Measurements from ENCODE around the gene CACNA2D1.

CACNA2D1 gene

DNA sequence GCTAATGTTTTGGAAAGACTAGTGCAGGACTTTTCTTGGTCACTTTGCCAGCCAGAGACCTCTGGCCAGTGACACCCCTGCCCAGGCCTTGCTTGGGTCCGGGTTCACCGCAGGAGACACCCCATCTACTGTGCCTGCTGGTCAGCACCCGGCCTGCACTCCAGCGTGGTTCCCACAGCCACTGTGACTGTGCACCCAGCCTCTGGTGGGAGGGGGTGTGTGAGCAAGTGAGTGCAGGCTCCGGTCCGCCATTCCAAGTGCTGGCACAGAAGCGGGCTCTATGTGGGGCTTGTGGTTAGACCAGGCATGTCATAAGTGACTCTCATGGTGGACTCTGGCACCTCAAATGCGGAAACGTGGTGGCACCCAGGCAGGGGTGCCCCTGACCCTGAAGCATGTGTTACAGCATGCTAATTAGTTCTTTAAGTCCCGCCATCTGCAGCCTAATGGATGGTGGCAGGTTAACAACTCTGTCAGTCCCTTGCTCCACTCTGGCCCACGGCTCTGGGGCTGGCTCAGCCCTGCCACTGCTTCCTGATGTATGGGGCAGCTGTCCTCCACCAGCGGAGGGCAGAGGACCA, 361.8 kb downstream of the CACNA2D1 start:
- no peak for DNase-seq

DNA sequence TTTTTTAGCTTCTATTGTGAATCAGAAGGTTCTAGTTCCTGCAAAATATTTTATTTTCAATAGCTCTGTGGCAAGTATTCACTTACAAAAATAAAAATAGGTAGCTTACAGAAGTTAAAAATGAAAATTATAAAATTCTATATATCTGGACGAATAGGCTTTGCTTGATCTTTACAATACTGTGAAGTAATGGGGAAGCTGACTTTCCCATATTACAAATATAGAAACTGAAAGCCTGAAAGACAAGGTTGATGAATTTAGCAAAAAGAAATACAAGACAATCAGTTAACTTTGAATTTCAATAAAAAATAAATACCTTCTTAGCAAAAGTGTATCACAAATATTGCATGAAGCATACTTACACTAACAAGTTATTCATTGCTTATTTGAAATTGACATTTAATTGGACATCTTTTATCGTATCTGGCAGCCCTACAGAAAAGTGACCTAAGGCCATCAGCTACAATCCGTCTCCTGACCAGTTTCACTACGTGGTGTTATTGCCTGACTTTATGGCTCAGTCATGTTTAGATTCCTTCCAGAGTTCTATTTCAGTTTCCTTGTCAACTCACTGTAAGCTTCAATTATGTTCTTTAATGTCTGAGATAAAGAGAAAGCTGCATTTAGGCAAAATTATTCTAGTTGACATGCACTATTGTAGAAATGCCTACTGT, 363.2 kb downstream of the CACNA2D1 start:
- DNase-seq = no peak

DNA sequence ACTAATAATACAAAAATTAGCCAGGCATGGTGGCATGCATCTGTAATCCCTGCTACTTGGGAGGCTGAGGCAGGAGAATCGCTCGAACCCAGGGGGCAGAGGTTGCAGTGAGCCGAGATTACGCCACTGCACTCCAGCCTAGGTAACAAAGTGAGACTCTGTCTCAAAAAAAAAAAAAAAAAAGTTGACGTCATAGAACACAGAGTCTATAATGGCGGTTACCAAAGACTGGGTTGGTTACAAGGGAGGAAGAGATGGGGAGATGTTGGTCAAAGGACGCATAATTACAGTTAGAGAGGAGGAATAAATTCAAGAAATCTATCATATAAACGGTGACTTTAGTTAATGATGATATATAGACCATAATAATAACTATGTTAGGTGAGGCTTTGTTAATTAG, 364.1 kb downstream of the CACNA2D1 start:
- DNase-seq = no peak

DNA sequence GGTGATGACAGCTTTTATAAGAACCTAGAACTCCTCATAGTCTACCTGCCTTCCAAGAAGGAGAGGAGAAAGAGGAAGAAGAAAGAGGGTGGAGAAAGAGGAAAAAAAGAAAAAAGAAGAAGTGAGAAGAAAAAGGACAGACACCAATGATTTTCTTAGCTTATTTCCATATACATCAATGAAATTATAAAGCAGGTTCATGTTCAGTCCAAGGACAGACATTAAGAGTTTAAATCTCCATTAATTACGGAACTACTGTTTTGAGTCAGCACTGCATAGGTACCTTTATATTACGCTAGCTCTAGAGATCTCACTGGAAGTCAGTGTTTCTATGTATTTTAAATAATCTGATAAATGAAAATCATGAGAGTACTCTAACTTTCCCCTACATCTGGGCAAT, 364.8 kb downstream of the CACNA2D1 start:
- DNase-seq = no peak

DNA sequence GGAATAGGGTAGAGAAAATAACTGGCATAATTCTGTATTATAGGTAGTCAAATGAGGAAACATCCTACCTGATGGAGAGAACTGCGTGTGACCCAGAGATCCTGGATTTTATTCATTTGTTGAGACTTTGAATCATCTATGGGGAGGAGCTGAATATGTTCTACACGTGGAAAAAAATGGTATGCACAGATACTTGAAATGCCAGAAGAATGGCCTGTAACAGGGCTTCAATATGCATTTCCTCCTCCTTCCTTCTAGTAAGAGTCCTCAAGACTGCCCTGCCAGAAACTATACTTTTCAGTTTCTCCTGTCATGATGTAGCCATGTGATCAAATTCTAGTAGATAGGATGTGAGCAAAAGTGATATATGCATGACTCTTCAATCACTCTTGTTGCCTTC, 372.1 kb downstream of the CACNA2D1 start:
- no peak for DNase-seq

DNA sequence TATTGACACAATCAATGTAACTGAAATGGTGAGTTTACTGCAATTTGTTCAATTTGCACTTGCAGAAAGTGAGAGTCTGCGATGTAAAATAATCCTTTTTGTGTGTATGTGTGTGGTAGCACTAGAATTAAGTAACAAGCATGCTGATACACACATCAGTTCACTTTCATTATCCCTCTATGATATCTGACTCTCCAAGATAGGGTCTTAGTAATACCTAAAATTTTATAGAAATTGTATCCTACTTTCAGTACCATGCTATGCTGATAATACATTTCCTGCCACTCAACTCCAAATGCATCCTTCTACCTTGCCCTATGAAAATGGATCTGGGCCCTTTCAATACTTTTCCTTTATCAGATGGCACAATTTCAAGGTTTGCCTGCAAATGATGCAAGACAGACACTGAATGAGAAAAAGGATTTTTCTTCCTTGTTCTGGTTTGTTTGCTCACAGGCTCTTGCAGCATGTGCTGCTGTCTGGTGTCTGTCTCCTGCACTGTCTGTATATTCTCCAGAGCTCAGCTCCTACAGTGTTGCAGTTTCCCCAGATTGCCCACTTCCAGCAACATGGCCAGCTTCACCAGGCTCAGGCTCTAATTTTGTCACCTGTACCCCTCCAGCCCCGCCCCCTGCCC, 375.8 kb downstream of the CACNA2D1 start:
- DNase-seq = no peak

DNA sequence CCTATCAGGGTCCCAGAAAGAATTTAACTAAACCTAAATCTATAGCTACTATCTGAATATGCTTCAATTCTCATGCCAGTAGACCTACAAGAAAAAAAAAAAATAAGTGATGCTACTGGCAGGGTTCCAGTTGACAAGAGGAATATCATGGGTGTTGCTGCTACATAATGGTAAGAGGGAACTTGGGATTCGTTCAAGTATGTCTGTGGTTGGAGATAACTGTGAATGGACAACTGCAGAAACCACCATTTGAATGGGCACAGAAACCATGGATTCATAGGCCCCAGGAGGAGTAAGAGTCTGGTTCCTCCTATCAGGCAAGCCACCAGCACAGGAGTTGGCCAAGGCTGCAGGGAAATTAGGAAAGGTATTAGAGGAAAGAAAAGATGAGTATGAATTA, 386.1 kb downstream of the CACNA2D1 start:
- no peak for DNase-seq

DNA sequence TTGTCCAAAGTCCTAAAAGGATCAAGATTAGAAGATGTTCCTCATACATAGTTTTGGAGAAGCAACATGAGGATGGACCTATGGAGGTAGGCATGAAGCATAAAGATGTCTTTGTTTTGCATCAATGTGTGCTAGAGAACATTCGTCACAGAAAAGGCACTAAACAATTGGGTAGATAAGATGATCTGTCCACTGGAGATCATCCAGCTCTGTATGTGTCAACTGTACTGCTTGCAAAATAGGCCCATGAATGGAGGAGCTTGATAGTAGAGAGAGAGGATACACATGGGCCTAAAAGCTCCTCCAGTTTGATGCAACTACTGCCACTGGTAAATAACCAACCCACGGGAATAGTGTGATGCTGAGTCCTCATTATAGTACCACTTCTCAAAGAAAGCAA, 387.3 kb downstream of the CACNA2D1 start:
- no peak for DNase-seq

DNA sequence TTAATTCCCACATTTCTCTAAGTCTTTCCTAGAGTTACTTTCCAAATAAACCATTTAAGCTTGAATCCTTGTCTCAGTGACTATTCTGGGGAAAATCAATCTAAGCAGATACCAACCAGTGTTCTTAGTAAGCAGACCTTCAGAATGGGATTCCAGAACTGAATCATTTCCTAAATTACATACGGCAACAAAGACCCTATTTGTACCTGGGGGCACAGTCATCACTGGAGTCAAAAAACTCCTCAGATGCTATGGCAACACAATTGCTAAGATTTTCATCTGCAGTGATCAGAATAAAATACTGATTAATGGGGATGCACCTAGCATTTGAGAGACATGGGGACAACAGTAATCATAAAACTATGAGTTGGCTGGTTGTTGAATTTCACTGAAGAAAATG, 389.0 kb downstream of the CACNA2D1 start:
- no peak for DNase-seq

DNA sequence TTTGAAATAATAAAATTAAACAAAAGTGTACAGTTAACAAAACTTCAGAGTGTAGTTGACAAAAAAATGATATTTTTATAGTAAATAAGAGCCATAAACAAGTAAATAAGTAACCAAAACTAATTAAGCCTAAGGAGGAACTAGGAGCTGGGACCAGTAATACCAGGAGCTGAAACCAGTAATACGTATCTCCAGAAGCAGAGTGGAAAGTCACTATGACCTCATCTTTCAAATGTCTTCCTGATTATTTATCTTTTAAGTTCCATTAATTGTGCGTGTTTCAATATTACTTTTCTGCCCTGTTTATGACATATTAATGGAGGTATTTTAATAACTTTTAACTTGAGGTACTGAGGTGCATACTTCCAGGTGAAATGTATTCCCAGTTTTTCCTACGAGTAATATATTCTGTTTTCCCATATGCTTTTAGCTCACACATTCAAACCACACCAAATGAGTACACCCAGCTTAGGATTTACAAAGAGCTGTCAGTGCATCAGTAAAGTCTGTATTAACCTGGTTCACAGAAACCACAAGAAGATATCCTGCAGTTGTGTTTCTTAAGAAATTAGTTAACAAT, 390.0 kb downstream of the CACNA2D1 start:
- DNase-seq = no peak

DNA sequence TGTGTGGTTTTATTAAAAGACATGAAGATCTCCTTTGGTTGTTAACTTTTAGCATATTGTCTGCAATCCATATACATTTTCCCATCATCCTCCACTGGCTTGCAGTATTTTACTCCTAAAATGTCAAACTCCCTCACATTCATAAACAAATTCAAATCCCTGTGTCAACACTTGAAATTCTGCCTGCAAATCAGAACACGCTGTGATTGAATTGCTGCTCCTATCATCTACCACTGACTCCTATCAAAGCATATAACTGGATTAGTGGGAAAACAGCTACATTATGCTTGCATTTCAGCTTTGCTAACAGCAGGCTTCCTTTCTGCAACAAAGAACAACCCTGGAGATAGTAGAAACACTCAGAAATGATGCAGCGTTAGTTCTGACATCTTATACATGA, 392.0 kb downstream of the CACNA2D1 start:
- DNase-seq = no peak

DNA sequence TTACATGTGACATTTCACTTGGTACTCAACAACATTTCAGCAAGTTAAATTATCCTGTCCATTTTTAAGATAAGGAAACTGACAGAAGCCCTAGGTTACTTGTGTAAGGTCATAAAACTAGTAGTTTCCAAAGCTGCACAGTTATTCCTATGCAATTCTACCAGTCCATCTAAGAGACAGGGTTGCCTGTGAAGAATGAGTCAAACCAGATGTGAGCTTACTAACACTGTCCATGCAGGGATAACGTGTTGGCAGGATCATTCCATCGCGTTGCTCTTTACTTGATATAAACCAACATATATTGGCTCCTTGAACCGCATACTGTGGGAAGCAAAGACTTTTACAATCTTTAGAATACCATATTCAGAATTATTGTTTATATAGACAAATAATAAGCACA, 392.8 kb downstream of the CACNA2D1 start:
- DNase-seq = no peak

DNA sequence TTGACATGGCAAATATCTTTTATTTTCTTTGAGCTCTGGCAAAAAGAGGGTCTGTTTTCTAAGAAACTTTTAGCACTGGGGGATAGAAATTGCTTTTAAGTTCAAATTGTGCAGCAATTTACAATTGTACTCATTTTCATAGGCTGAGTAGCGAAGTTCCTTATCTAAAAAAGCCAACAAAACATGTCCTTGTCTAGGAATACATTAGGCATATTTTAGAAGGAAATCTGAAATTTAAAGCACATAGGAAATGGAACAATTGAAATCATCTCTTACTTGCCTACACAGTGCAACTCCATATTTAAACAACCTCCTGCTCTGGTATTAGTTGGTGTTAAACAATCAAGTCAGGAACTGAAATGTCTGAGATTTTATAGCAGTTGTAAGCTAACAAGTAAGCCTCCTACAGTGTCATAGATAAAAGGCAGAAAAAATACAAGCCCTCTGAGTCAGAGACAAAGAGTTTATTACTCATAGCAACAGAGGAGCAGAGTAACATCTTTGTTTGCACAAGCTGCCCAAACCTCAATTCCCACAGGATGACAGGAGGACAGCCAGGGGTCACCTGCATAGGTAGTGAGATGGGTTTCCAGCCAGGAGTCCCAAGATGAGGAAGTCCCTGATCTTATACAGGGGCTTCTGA, 393.6 kb downstream of the CACNA2D1 start:
- DNase-seq = no peak

DNA sequence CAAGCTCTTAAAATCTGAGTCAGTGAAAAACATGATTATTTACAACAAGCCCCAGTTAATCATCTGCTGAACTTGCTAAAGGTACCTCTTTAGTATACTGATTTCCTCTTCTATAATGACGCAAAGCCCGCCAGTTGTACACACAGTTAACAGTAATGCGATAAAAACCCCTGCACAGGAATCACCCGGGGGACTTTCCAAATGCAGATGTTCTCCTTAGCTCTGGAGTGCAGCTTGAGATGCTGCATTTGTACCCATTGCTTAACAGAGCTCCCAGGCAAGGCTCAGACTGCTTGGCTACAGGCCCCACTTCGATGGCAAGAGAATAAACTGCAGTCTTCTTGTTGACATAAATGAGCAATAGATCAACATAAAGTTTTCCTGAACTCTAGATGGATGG, 394.1 kb downstream of the CACNA2D1 start:
- DNase-seq = no peak

DNA sequence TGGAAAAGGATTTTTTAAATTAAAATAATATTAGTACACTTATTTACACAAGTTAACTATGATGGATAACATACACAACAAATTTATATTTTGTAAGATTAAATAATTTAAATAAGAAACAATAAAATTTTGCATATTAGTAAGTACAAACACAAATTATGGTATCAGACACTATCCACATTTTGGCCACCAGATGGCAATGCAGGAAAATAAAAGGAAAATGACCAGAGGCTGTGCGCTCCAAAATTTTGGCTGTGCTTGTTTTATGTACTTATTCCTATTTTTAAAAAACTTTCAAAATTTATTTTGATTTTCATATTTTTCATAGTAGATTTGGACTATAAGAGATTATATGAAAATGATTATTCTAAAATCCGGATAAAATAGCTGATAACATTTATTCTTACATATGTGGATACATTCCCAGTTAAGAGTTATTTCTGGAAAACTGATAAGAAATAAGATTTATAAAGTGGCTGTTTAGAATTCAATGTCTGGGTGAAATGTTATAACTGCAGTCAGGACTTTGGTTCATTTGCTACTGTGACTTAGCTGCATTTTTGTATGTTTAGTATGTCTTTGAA, 399.0 kb downstream of the CACNA2D1 start:
- DNase-seq = no peak

DNA sequence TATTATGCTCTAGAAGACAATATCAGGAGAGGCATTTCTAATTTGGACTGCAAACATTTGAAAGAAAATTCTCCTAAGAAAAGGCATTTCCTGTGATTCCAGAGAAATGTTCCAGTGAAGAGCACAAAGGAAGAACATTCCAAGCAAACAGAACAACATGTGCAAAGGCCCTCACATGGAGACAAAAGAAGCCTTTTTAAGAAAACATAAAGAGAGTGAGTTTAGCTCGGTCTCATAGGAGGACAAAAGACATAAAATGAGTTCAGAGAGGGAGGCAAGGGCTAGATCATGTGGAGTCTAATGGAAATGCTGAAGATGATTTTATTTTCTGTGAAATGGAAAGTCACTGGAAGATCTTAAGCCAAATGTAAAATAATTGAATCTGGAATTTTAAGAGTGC, 404.0 kb downstream of the CACNA2D1 start:
- no peak for DNase-seq

DNA sequence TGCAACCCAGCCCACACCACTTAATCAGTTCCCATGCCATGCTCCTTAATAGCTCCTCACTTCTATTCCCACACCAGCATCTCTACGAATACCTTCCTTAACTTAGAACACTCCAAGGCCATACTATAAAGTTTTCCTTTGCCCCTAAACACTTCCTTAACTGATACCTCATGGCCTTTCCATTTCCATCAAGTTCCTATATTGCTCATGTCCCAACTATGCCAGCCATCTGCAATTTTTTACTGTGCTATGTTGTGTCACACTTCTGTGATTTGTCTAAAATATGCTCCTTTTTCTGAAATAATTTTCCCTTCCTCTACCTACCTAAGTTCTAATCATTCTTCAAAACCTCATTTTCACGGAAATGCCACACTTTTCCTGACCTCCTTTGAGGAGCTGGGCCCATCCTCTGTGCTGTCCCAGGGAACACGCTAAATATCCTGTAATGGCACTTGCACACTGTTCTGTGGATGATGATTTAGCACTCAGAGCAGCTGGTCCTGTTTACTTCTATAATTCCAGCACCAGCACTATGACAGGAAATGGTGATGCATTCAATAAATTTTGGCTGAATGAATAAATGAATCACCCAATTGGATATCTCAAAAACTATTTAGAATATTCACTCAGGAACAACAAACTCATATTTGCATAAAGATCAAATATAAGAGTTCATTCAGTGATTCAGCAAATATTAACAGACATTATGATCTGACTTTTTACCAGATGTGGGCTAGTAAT, 407.3 kb downstream of the CACNA2D1 start:
- no peak for DNase-seq

DNA sequence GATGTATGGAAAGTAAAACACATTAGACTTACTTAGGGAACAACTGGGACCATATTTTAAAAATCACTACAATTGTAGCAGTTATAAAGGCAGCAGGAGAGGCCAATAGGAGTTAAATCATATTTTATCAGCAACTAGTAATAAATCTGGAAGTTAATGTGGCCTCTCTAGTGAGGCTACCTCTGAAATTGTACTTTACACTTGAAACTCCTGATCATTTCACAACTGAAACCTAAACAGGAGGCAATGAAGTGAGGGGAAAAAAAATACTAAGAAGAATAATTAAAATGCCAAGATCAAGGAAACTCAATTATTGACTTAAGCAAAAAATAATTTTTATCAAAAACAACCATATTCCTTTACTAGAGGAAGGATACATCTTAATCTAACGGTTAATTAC, 408.1 kb downstream of the CACNA2D1 start:
- no peak for DNase-seq

DNA sequence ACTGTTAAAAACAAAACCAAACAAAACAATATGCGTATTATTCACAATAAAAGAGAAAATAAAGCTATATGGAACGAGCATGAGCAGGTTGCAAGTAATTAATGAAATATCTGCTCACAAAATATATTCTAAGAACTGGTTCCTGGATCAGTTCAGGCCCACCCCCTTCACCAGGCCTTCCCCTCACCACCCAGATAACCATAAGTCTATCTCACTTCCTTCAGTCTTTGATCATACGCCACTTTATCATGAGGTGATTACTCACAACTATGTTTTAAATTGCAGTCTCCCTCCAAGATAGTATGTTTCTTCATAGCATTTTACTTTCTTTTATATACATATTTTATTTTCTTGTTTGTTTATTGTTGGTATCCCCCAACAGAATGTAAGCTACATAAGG, 410.7 kb downstream of the CACNA2D1 start:
- no peak for DNase-seq

DNA sequence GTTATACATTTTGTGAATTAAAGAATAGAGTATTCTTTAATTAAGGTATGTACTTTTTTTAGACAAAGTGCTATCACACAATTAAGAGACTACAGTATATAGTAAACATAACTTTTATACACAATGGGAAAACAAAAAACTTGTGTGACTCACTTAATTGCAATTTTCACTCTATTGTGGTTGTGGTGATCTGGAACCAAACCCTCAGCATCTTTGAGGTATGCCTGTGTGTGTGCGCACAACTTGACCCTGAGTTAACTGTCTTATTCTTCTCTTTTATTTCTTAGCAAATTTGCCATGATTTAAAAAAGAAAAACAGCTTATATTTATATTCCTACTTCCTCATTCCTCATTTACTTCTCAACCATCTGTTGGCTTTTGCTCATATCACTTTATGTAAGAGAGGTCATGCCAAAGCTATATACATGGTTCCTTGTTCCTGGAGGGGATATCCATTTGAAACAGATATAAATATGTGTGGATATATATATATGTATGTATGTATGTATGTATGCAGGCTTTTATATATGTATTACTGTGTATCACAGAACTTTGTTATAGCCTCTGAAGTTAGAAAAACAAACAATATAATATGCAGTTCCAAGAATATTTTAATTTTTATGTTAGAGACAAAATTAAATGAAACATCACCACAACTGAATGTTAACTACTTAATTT, 414.2 kb downstream of the CACNA2D1 start:
- no peak for DNase-seq

DNA sequence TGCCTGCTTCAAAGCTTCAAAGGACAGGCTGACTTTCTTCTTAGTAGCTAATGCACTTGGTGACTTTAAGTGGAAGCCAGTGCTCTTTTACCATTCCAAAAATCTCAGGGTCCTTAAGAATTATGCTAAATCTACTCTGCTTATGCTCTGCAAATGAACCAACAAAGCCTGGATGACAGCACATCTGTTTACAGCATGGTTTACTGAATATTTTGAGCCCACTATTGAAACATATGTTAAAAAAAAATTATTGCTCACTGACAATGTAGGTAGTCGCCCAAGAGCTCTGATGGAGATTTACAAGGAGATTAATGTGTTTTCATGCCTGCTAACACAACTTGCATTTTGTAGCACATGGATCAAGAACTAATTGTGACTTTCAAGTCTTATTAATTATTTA, 415.5 kb downstream of the CACNA2D1 start:
- no peak for DNase-seq

DNA sequence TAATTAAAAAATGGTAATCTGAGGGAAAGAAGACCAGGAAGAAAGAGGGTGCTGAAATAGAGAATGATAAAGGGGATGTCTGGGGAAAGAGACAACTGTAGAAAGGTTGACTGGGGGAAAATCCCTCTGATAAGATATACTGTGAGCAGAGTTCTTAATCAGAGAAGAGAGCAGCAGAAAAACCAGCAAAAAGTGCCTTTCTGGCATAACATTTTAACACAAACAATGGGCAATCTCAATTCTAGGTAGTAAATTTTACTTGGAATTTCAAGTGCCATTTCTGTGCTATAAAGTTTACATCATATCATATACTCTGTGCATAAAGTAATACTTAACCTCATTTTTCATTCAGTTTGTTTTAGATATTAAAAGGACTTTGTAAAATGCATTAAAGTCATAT, 421.9 kb downstream of the CACNA2D1 start:
- DNase-seq = no peak
